Epithelial cell of esophagus (primary cell): ENCODE results near the gene TTC9B.
"Not testable (repeated sequence)": the region's sequence is repeated elsewhere in the genome, so short reads cannot be mapped to it uniquely, and the experiment has no call there.

ENCODE experiments used
- DNase-seq: peaks from one replicate; pipeline ENCODE4 v3.0.0; 2010; ENCODE audit warnings: low read depth
- H3K4me3 ChIP-seq: 2 replicates; pipeline ENCODE4 v1.5.1; 2011; ENCODE audit warnings: mild to moderate bottlenecking, low read length, control low read depth
- TF ChIP-seq, protein P1 (sequence below): IDR thresholded peaks from 2 replicates; pipeline ENCODE4 v1.5.1; 2011; ENCODE audit warnings: low read depth, mild to moderate bottlenecking, low read length, control low read depth, inconsistent platforms; ENCODE audit not compliant: insufficient read depth; ENCODE audit errors: missing control alignments

TTC9B gene

DNA sequence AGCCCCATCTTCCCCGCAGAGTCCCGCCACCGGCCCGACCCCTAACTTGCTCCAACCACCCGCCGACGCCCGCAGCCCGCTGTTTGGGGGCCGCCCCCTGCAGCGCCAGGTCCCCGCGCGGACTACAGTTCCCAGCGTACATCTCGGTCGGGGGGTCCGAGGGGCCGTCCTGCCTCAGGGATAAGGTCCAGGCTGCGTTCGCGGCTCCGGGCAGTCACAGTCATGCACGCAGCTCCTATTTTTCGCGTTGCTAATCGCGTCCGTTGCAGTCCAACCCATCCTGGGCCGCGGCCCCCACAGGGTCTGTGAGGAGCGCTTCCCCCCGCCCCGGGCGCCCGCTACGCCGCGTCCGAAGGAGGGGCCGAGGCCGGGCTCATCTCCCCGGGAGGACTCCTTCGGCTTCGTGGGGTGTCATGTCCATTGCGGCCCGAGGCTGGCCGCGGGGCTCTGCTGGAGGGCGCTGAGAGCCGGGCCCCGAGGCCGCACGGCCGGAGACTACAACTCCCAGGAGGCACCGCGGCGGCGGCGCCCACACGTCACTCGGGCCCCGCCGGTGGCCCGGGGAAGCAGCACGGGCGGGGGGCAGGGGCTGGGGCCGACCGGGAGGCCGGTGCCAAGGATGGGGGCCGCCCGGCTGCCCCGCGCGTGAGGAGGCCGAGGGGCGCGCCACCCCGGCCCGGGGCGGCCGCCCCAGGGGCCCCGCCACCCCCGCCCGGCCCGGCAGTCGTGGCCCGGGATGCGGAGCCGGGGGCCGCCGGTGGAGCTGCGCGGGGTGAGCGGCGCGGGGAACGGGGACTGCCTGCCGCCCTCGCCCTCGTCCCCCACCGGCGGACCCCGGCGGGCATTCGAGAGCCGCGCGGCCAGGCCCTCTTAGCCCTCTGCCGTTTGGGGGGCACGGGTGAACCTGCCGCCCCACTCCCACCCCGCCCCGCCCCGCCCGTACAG, 27.0 kb downstream of the TTC9B start, which contains the start of gene MAP3K10:
MAP3K10 (plus strand) TSS at position 536 of the 945 bp plus-strand sequence. CDS start 606 bp downstream, outside the sequence.
- TF ChIP-seq, protein P1, sequence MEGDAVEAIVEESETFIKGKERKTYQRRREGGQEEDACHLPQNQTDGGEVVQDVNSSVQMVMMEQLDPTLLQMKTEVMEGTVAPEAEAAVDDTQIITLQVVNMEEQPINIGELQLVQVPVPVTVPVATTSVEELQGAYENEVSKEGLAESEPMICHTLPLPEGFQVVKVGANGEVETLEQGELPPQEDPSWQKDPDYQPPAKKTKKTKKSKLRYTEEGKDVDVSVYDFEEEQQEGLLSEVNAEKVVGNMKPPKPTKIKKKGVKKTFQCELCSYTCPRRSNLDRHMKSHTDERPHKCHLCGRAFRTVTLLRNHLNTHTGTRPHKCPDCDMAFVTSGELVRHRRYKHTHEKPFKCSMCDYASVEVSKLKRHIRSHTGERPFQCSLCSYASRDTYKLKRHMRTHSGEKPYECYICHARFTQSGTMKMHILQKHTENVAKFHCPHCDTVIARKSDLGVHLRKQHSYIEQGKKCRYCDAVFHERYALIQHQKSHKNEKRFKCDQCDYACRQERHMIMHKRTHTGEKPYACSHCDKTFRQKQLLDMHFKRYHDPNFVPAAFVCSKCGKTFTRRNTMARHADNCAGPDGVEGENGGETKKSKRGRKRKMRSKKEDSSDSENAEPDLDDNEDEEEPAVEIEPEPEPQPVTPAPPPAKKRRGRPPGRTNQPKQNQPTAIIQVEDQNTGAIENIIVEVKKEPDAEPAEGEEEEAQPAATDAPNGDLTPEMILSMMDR: no peak
- peak within 1 kb of the TSS; percentile 84 for H3K4me3 ChIP-seq
- DNase-seq: peak; percentile 61

DNA sequence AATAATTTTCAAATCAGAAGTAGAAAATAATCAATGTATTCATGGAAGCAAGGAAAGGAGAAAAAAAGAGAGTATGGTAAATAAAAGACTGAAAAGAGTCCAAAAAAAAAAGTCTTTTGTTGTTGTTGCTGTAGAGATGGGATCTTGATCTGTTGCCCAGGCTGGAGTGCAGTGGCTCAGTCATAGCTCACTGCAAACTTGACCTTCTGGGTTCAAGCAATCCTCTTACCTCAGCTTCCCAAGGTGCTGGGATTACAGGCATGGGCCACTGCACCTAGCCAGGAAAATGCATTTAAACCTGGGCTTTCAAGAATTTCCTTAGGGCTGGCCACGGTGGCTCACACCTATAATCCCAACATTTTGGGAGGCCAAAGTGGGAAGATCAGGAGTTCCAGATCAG, 33.9 kb downstream of the TTC9B start:
- TF ChIP-seq, protein P1: no peak
- DNase-seq: no peak
- H3K4me3 ChIP-seq: no peak overlapping the region

GRCh38 chr19:40178756-40179155, 39.4 kb downstream of the TTC9B start:
- TF ChIP-seq, protein P1: no peak
- DNase-seq: peak; percentile 90
- H3K4me3 ChIP-seq: no peak overlapping the region

- DNase-seq: peak; percentile 70
- no peak overlapping the region for H3K4me3 ChIP-seq
- TF ChIP-seq, protein P1: no peak
Observed at GRCh38 chr19:40177286-40178070, 40.7 kb downstream of the TTC9B start.

DNA sequence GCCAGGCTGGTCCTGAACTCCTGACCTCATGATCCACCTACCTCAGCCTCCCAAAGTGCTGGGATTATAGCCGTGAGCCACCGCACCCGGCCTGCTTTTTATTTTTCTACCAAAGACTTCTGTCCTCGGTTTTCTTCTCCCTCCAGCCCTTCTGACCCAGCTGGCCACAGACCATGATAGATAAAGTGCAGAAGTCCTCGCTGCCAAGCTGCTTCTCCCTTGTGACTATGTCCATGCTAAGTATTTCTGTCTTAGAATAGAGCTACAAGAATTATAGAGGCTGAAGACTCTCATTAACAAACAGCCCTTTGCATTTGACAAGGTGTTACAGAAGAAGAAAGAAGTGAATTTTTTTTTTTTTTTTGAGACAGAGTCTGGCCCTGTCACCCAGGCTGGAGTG, 42.4 kb downstream of the TTC9B start:
- TF ChIP-seq, protein P1: no peak

GRCh38 chr19:40174092-40174491, 44.1 kb downstream of the TTC9B start:
- peak; percentile 89 for DNase-seq

More for the DNA sequence above, 42.4 kb downstream of the TTC9B start:
- H3K4me3 ChIP-seq: no peak overlapping the region
- no peak for DNase-seq

GRCh38 chr19:40171293-40171692, 46.9 kb downstream of the TTC9B start:
- DNase-seq, H3K4me3 ChIP-seq: not testable (repeated sequence)

More at GRCh38 chr19:40174092-40174491, 44.1 kb downstream of the TTC9B start:
- H3K4me3 ChIP-seq: no peak overlapping the region
- TF ChIP-seq, protein P1: no peak

DNA sequence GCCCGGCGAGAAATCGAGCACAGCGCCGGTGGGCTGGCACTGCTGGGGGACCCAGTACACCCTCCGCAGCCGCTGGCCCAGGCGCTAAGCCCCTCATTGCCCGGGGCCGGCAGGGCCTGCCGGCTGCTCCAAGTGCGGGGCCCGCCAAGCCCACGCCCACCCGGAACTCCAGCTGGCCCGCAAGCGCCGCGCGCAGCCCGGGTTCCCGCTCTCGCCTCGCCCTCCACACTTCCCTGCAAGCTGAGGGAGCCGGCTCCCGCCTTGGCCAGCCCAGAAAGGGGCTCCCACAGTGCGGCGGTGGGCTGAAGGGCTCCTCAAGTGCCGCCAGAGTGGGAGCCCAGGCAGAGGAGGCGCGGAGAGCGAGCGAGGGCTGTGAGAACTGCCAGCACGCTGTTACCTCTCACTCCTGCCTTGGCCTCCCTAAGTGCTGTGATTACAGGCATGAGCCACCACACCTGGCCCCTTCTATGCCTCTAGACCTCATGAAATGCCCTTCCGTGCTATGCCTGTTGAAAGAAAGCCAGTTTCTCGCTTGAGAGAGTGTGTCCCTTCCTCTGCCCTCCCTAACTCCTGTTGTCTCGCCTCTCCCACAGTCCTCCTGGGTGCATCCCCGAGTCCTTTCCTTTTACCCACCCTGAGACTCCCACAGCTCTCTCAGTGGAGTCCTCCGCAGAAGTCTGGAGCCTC, 47.7 kb downstream of the TTC9B start:
- not testable (repeated sequence) for DNase-seq, H3K4me3 ChIP-seq

DNA sequence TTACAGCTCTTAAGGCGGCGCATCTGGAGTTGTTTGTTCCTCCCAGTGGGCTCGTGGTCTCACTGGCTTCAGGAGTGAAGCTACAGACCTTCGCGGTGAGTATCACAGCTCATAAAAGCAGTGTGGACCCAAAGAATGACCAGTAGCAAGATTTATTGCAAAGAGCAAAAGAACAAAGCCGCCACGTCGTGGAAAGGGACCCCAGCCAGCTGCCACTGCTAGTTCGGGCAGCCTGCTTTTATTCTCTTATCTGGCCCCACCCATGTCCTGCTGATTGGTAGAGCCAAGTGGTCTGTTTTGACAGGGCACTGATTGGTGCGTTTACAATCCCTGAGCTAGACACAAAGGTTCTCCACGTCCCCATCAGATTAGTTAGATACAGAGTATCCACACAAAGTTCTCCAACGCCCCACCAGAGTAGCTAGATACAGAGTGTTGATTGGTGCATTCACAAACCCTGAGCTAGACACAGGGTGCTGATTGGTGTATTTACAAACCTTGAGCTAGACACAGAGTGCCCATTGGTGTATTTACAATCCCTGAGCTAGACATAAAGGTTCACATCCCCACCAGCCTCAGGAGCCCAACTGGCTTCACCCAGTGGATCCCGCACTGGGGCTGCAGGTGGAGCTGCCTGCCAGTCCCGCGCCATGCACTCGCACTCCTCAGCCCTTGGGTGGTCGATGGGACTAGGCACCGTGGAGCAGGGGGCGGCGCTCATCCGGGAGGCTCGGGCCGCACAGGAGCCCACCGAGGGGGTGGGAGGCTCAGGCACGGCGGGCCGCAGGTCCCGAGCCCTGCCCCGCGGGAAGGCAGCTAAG, 48.5 kb downstream of the TTC9B start:
- not testable (repeated sequence) for H3K4me3 ChIP-seq, DNase-seq
